Measurements from ENCODE around the gene SIGLEC8. TPM values are rescaled to one million over a fixed set of nuclear protein-coding genes. Genes with fewer than 3 reads are reported as not detected.

The SIGLEC8 gene
- not detected for total RNA-seq (ENCODE audit: unreplicated experiment)
- long read RNA-seq: 0 reads

DNA sequence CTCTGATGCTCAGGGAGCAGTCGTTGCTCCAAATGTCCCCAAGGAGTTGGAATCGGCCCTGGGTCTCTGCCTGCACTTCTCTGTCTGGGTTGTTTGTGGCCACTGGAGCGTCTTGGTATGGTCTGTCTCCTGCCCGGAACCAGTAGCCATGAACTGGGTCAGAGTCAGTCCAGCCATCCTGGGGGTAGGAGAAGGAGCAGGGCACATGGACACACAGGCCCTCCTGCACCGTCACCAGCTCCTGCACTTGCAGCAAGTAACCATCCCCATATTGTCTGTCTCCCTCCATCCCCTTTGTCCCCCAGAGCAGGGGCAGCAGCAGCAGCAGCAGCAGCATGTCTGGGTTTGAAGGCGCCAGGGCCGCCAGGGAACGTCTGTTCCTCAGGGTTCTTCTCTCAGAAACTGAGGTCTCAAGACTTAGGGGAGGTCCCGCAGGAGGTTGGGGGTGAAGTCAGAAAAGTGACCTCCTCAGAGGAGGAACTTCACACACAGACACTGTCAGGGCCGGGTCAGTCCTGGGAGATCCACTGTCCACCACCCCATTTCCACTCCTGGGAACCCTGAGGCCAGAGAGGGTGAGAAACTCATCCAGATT lies at the start of gene SIGLEC8:
SIGLEC8 (minus strand) TSS at position 404 of the 595 bp plus-strand sequence; CDS start at position 337, 67 bp downstream.
- no peak for DNase-seq (ENCODE audit: low spot score)
- Mint-ChIP-seq H3K36me3 (ENCODE audit: low read depth, unreplicated experiment) (peaks cover 6% of the 10 kb centered on the region), H3K27ac (ENCODE audit: unreplicated experiment) (no peak within 1 kb of the TSS), H3K27me3 (ENCODE audit: unreplicated experiment) (peaks cover 5% of the 10 kb centered on the region), H3K9me3 (ENCODE audit: unreplicated experiment) (no peaks in the 10 kb centered on the region), H3K4me1 (ENCODE audit: unreplicated experiment) (peaks cover 13% of the 10 kb centered on the region), H3K4me3 (ENCODE audit: unreplicated experiment) (no peak within 1 kb of the TSS)
- TF ChIP-seq, protein P1, sequence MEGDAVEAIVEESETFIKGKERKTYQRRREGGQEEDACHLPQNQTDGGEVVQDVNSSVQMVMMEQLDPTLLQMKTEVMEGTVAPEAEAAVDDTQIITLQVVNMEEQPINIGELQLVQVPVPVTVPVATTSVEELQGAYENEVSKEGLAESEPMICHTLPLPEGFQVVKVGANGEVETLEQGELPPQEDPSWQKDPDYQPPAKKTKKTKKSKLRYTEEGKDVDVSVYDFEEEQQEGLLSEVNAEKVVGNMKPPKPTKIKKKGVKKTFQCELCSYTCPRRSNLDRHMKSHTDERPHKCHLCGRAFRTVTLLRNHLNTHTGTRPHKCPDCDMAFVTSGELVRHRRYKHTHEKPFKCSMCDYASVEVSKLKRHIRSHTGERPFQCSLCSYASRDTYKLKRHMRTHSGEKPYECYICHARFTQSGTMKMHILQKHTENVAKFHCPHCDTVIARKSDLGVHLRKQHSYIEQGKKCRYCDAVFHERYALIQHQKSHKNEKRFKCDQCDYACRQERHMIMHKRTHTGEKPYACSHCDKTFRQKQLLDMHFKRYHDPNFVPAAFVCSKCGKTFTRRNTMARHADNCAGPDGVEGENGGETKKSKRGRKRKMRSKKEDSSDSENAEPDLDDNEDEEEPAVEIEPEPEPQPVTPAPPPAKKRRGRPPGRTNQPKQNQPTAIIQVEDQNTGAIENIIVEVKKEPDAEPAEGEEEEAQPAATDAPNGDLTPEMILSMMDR (IDR thresholded peaks at IDR 0.05; ENCODE audit: unreplicated experiment): no peak

DNA sequence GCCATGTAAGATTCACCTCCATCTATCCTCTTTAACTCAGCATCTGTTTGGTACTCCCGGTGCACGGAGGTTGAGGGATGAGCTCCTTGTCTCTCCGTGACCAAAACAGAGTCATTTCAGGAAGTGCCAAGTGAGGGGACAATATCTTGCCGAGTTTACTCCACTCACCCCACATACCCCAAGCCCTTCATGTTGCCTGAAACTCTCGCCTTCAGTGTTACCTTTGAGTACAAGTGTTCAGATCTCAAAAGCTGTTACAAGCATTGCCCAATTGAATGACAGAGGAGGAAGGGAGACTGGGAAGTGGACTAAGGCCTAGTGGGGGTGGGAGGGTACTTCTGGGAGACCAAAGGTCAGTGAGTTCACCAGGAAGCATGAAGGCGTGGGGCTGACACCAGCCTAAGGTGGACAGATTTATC lies 49.4 kb upstream of the SIGLEC8 start:
- Mint-ChIP-seq H3K27ac (ENCODE audit: unreplicated experiment) (no peak overlapping the region), H3K9me3 (ENCODE audit: unreplicated experiment) (peaks cover 16% of the 10 kb centered on the region), H3K4me1 (ENCODE audit: unreplicated experiment) (peaks cover 3% of the 10 kb centered on the region), H3K27me3 (ENCODE audit: unreplicated experiment) (peaks cover 5% of the 10 kb centered on the region), H3K4me3 (ENCODE audit: unreplicated experiment) (no peak overlapping the region), H3K36me3 (ENCODE audit: low read depth, unreplicated experiment) (peaks cover 14% of the 10 kb centered on the region)
- TF ChIP-seq, protein P1 (IDR thresholded peaks at IDR 0.05; ENCODE audit: unreplicated experiment): no peak
- DNase-seq (ENCODE audit: low spot score): no peak

DNA sequence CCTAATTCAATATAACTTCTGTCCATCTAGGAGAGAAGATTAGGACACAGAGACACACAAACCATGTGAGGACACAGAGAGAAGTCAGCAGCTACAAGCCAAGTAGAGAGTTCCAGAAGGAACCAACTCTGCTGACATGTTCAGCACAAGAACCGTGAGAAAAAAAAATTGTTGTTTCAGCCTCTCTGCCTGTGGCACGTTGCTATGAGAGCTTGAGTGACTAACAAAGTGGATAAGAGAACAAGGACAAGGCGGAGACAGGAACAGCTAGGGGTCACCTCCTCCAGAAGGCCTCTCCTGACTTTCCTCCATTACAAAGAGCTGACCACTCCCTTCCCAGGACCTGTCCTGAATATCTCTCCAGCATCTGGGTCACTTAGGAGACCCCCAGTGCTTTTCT lies 48.9 kb upstream of the SIGLEC8 start:
- Mint-ChIP-seq H3K4me1 (ENCODE audit: unreplicated experiment) (peaks cover 3% of the 10 kb centered on the region), H3K4me3 (ENCODE audit: unreplicated experiment) (no peak overlapping the region), H3K27me3 (ENCODE audit: unreplicated experiment) (peaks cover 6% of the 10 kb centered on the region), H3K36me3 (ENCODE audit: low read depth, unreplicated experiment) (peaks cover 15% of the 10 kb centered on the region), H3K9me3 (ENCODE audit: unreplicated experiment) (peaks cover 16% of the 10 kb centered on the region), H3K27ac (ENCODE audit: unreplicated experiment) (no peak overlapping the region)
- no peak for DNase-seq (ENCODE audit: low spot score)
- TF ChIP-seq, protein P1 (IDR thresholded peaks at IDR 0.05; ENCODE audit: unreplicated experiment): no peak

DNA sequence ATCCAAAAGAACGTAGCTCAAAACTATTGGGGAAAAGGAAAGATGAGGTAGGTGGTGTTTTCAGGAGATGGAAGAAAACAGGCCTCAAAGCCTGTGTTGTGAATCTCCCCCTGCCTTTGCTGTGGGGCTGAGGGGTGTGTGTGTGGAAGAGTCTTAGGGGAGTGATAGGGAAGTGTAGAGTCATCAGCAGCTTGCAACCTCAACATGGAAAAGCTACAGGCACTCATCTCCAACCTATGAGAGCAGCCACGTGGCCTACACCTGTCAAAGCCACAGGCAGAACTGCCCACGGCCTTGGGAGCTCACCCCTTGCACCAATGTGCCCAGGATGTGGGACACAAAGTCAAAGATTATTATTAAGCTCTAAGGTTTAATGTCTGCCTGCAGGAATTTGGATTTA lies 47.6 kb upstream of the SIGLEC8 start:
- peaks cover 7% of the 10 kb centered on the region for H3K4me1 Mint-ChIP-seq (ENCODE audit: unreplicated experiment)
- H3K9me3 Mint-ChIP-seq (ENCODE audit: unreplicated experiment): peaks cover 16% of the 10 kb centered on the region
- H3K4me3 Mint-ChIP-seq (ENCODE audit: unreplicated experiment): no peak overlapping the region
- no peak for DNase-seq (ENCODE audit: low spot score)
- peaks cover 15% of the 10 kb centered on the region for H3K36me3 Mint-ChIP-seq (ENCODE audit: low read depth, unreplicated experiment)
- H3K27me3 Mint-ChIP-seq (ENCODE audit: unreplicated experiment): peaks cover 6% of the 10 kb centered on the region
- TF ChIP-seq, protein P1 (IDR thresholded peaks at IDR 0.05; ENCODE audit: unreplicated experiment): no peak
- H3K27ac Mint-ChIP-seq (ENCODE audit: unreplicated experiment): no peak overlapping the region

DNA sequence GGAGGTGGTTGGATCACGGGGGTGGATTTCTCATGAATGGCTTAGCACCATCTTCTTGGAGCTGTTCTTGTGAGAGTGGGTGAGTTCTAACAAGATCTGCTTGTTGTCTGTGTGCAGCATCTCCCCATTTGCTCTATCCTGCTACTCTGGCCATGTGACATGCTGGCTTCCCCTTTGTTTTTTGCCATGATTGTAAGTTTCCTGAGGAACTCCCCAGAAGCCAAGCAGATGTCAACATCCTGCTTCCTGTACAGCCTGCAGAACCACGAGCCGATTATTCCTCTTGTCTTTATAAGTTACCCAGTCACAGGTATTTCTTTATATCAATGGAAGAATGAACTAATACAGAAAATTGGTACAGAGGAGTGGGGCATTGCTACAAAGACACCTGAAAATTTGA lies 45.6 kb upstream of the SIGLEC8 start:
- DNase-seq (ENCODE audit: low spot score): no peak
- no peak overlapping the region for H3K4me3 Mint-ChIP-seq (ENCODE audit: unreplicated experiment)
- peaks cover 16% of the 10 kb centered on the region for H3K9me3 Mint-ChIP-seq (ENCODE audit: unreplicated experiment)
- peaks cover 7% of the 10 kb centered on the region for H3K4me1 Mint-ChIP-seq (ENCODE audit: unreplicated experiment)
- no peak overlapping the region for H3K27ac Mint-ChIP-seq (ENCODE audit: unreplicated experiment)
- peaks cover 10% of the 10 kb centered on the region for H3K27me3 Mint-ChIP-seq (ENCODE audit: unreplicated experiment)
- H3K36me3 Mint-ChIP-seq (ENCODE audit: low read depth, unreplicated experiment): peaks cover 15% of the 10 kb centered on the region
- TF ChIP-seq, protein P1 (IDR thresholded peaks at IDR 0.05; ENCODE audit: unreplicated experiment): no peak
